NT2/D1 (cell line): Measurements from ENCODE around the gene PLCH1.

Experiments used
- SUZ12 ChIP-seq: IDR thresholded peaks from 2 replicates; pipeline ENCODE4 v1.6.1; 2011; ENCODE audit not compliant: insufficient read length, insufficient read depth; ENCODE audit errors: extremely low read depth
- YY1 ChIP-seq: IDR thresholded peaks from 2 replicates; pipeline ENCODE4 v1.6.1; 2011; ENCODE audit not compliant: insufficient read length, insufficient read depth
- ZNF274 ChIP-seq: IDR thresholded peaks from 2 replicates; pipeline ENCODE4 v1.6.1; 2011; ENCODE audit warnings: mild to moderate bottlenecking, low read depth, low read length

DNA sequence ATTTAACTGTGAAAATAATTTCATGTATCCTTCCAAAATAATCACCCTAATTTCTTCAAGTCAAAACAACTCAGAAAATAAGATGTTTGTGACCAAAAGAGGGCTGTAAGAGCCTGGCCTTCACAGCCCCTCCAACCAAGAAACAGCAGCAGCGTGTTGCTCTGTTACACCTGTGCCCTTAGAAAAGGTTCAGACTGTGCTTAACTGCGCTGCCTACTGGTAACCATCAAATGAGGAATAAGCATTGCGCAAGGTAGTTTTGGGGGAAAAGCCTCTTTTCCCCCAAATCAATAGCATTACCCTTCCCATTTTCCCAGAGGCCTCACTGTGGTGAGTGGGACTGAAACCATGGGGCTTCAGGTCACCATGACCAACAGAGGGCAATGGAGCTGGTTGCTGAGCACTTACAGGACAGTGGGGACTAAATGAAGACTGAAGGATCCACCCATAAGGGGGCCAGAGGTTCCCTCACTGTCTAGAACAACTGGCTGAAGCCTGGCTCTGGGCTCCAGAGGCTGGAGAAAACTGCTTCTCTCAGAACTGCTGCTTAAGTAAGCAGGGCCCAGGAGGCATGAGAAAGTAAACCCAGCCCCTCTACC is 110.7 kb downstream of the PLCH1 start:
- TF ChIP-seq SUZ12: no peak
- no peak for TF ChIP-seq ZNF274
- TF ChIP-seq YY1: no peak
